GM19240 (cell line): Measurements from ENCODE around the gene IGSF11.
"Not testable (repeated sequence)": the region's sequence is repeated elsewhere in the genome, so short reads cannot be mapped to it uniquely, and the experiment has no call there.

Experiments
- DNase-seq: peaks from one replicate; pipeline ENCODE4 v3.0.0; 2011; ENCODE audit warnings: low spot score; ENCODE audit not compliant: insufficient read length

IGSF11 gene

GRCh38 chr3:118884748-118885206, 149.9 kb downstream of the IGSF11 start:
- DNase-seq: peak; percentile 21

DNA sequence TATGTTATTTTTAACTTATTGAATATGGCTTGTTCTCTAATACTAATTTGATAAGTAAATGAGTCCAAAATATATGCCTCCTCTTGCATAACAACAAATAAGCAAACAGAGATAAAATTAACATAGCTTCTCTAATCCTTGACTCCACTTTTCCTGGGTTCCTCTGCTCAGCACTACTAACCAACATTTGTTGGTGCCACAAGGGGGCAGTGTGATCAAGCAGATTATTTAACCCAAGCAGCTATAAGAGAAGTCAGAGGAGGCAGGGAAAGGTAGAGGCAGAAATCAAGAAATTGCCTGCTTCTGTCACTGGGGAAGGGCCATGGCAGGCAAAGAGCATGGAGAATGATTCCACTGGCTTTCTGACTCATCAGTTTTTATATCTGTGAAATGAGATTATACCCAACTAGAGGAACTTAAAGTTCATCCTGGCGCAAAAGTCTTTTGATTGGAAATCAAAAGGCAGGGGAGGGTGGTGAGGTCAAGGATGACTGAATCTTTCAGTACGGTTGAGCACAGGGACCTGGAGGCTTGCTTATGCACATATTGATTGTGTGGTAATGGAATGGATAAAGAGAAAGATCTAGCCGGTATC, 152.2 kb downstream of the IGSF11 start:
- peak; percentile 3 for DNase-seq

- DNase-seq: no peak
These were observed 166.6 kb downstream of the IGSF11 start for GRCh38 chr3:118868051-118868450.

GRCh38 chr3:118863731-118864322, 170.8 kb downstream of the IGSF11 start:
- DNase-seq: no peak

GRCh38 chr3:118859950-118860349, 174.7 kb downstream of the IGSF11 start:
- DNase-seq: no peak

DNA sequence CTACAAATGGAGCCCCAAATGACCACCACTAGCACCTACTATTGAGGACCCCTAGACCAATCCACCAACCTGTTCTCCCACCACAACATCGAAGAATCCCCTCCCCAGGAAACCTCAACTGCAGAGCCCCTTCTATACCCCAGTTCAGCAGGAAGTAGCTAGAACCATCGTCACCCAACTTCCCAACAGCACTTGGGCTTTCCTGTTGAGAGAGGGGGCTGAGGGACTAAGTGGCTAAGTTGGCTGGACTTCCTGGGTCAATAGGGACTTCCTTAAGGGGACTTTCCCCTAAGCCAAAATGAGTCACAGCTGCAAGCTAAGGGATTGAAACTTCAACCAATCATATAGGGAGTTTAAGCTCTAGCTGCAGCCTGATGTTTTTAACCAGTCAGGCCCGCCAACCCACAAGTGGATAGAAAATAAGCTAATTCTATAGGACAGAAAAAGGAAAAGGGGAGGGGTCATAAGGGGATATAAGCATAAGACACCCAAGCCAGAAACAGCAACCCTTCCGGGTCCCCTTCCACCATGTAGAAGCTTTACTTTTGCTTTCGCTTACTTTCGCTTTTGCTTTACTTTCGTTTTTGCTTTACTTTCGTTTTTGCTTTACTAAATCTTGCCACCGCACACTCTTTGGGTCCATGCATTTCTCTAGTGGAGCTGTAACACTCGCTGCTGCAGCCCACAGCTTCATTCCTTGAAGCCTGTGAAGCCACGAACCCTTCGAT, 183.0 kb downstream of the IGSF11 start:
- DNase-seq: not testable (repeated sequence)

GRCh38 chr3:118850687-118851086, 184.0 kb downstream of the IGSF11 start:
- no peak for DNase-seq
